Fibroblast of mammary gland (primary cell): ENCODE data around the gene ISL2.

ENCODE experiments used
- DNase-seq: peaks from one replicate; pipeline ENCODE4 v3.0.0-alpha.2; 2010; ENCODE audit warnings: low read depth
- H3K4me3 ChIP-seq: 2 replicates; pipeline ENCODE4 v1.5.1; 2011; ENCODE audit warnings: low read depth, mild to moderate bottlenecking, low read length, moderate library complexity; ENCODE audit not compliant: control insufficient read depth
- CTCF ChIP-seq: conservative IDR thresholded peaks from 2 replicates; pipeline ENCODE4 v1.5.1; 2011; ENCODE audit warnings: low read depth, low read length, inconsistent platforms; ENCODE audit not compliant: control insufficient read depth, insufficient read depth

Gene ISL2

GRCh38 chr15:76376816-76377215, 40.2 kb downstream of the ISL2 start:
- no peak for TF ChIP-seq CTCF
- DNase-seq, result no peak

DNA sequence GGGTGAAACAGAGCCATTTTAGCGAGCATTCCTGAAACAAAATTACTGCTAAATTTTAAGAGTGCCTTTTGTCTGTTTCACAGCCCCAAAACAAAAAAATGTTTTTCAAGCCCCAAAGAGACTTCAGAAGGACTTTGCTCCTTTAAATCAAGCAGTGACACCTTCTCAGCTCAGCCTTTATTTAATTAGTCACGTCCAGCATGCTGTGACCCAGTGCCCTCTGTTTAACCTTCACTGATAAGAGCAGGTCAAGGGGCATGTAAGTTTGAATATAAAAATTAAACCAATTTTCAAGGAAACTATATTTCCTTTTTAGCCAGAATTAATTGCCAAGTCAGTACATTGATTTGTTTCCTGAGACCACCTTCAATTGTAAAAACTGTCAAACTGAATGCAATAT, 40.6 kb downstream of the ISL2 start:
- no peak for TF ChIP-seq CTCF
- DNase-seq, result no peak
- H3K4me3 ChIP-seq, result no peak overlapping the region

More at GRCh38 chr15:76376816-76377215, 40.2 kb downstream of the ISL2 start:
- no peak overlapping the region for H3K4me3 ChIP-seq

GRCh38 chr15:76377751-76378150, 41.2 kb downstream of the ISL2 start:
- no peak for DNase-seq
- TF ChIP-seq CTCF, result no peak
- H3K4me3 ChIP-seq, result no peak overlapping the region

- TF ChIP-seq CTCF, result no peak
- no peak overlapping the region for H3K4me3 ChIP-seq
- DNase-seq, result no peak
These were observed 42.1 kb downstream of the ISL2 start for GRCh38 chr15:76378691-76379090.

- no peak overlapping the region for H3K4me3 ChIP-seq
- TF ChIP-seq CTCF, result no peak
- DNase-seq, result no peak
These were observed 43.7 kb downstream of the ISL2 start for GRCh38 chr15:76380249-76380648.

GRCh38 chr15:76381366-76381765, 44.8 kb downstream of the ISL2 start:
- DNase-seq, result no peak
- no peak overlapping the region for H3K4me3 ChIP-seq
- no peak for TF ChIP-seq CTCF
